Astrocyte (in vitro differentiated cells and primary cell): ENCODE results near the gene FRYL. TPM values are rescaled to one million over a fixed set of nuclear protein-coding genes. Genes with fewer than 3 reads are reported as not detected.

Experiments used
- DNase-seq: peaks from one replicate; pipeline ENCODE4 v3.0.0-alpha.2; 2010; ENCODE audit warnings: low read depth
- FAIRE-seq: peaks from 2 replicates; lab custom pipeline; 2011; peaks lifted over from hg19 to GRCh38; lab: Jason Lieb, UNC
- H2AFZ ChIP-seq: 2 replicates; pipeline ENCODE4 v1.6.0; 2012; ENCODE audit warnings: low read depth, low read length, inconsistent platforms
- H3K27ac ChIP-seq: 2 replicates; pipeline ENCODE4 v1.5.1; 2011; ENCODE audit warnings: low read depth, low read length, inconsistent platforms
- H3K27me3 ChIP-seq: 2 replicates; pipeline ENCODE4 v1.6.0; 2011; ENCODE audit warnings: low read length, inconsistent platforms; ENCODE audit not compliant: insufficient read depth
- H3K36me3 ChIP-seq: 2 replicates; pipeline ENCODE4 v1.5.1; 2011; ENCODE audit warnings: low read length, inconsistent platforms; ENCODE audit not compliant: insufficient read depth
- H3K4me1 ChIP-seq: 2 replicates; pipeline ENCODE4 v1.5.1; 2011; ENCODE audit warnings: low read length, inconsistent platforms; ENCODE audit not compliant: insufficient read depth
- H3K4me2 ChIP-seq: 2 replicates; pipeline ENCODE4 v1.6.0; 2012; ENCODE audit warnings: low read length, inconsistent platforms
- H3K4me3 ChIP-seq: 2 replicates; pipeline ENCODE4 v1.5.1; 2011; ENCODE audit warnings: low read depth, mild to moderate bottlenecking, low read length, inconsistent platforms; ENCODE audit not compliant: insufficient read depth
- H3K79me2 ChIP-seq: 2 replicates; pipeline ENCODE4 v1.6.0; 2012; ENCODE audit warnings: mild to moderate bottlenecking, low read length, inconsistent platforms; ENCODE audit not compliant: insufficient read depth
- H3K9ac ChIP-seq: 2 replicates; pipeline ENCODE4 v1.6.0; 2012; ENCODE audit warnings: mild to moderate bottlenecking, low read length, inconsistent platforms
- H3K9me3 ChIP-seq: 2 replicates; pipeline ENCODE4 v1.5.1; 2012; ENCODE audit warnings: low read depth, mild to moderate bottlenecking, low read length, inconsistent platforms; ENCODE audit not compliant: insufficient read depth
- H4K20me1 ChIP-seq: 2 replicates; pipeline ENCODE4 v1.6.0; 2012; ENCODE audit warnings: low read length, inconsistent platforms; ENCODE audit not compliant: insufficient read depth
- H3K27ac Mint-ChIP-seq: one replicate; pipeline ENCODE4 v1.8.0; 2021; ENCODE audit warnings: mild to moderate bottlenecking, mixed read lengths; ENCODE audit not compliant: unreplicated experiment
- H3K27me3 Mint-ChIP-seq: one replicate; pipeline ENCODE4 v1.8.0; 2021; ENCODE audit warnings: low read depth, mixed read lengths; ENCODE audit not compliant: unreplicated experiment
- H3K36me3 Mint-ChIP-seq: one replicate; pipeline ENCODE4 v1.8.0; 2021; ENCODE audit warnings: low read depth, mixed read lengths; ENCODE audit not compliant: unreplicated experiment
- H3K4me1 Mint-ChIP-seq: one replicate; pipeline ENCODE4 v1.8.0; 2021; ENCODE audit warnings: low read depth, mixed read lengths; ENCODE audit not compliant: unreplicated experiment
- H3K4me3 Mint-ChIP-seq: one replicate; pipeline ENCODE4 v1.8.0; 2021; ENCODE audit warnings: mild to moderate bottlenecking, moderate library complexity, mixed read lengths; ENCODE audit not compliant: unreplicated experiment
- H3K9me3 Mint-ChIP-seq: one replicate; pipeline ENCODE4 v1.8.0; 2021; ENCODE audit warnings: mild to moderate bottlenecking, mixed read lengths; ENCODE audit not compliant: unreplicated experiment
- EZH2 ChIP-seq: IDR thresholded peaks from 2 replicates; pipeline ENCODE4 v1.6.1; 2012; ENCODE audit warnings: mild to moderate bottlenecking, low read length, inconsistent platforms; ENCODE audit not compliant: insufficient read depth
- total RNA-seq: library from RNA; stranded (reverse); gene quantifications from 2 replicates; pipeline ENCODE4 v1.2.1, GENCODE V29; 2021
- TF ChIP-seq, protein P1 (sequence below): IDR thresholded peaks from 2 replicates; pipeline ENCODE4 v1.5.1; 2011; ENCODE audit warnings: low read depth, mild to moderate bottlenecking, inconsistent platforms, low read length, moderate library complexity; ENCODE audit not compliant: insufficient read depth

The FRYL gene
- total RNA-seq, 1 donor from 2014 or later, result 70.0 TPM

DNA sequence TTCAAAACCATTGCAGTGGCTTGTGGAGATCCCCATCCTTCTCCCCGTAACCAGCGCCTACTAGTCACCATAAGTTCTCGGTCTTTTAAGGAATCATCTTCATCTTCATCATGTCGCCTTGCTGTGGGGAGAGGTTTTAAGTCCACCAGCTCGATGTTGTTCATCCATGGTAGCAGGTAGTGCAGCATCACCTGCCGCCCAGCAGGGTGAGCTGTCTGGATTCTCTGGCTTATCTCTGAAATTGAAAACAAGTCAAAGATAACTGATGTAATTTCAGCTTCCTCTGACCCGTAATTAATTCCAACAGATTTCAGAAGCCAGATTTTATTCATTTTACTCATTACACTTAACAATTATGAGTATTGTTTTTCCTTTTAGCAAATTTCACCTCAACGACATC, 222.6 kb downstream of the FRYL start:
- Histone ChIP-seq H3K4me2 (no peak overlapping the region), H3K9ac (no peak overlapping the region), H3K36me3 (peaks cover 11% of the 10 kb centered on the region), H3K27ac (no peak overlapping the region), H2AFZ (no peak overlapping the region), H3K4me3 (no peak overlapping the region), H3K9me3 (no peaks in the 10 kb centered on the region), H4K20me1 (no peaks in the 10 kb centered on the region), H3K79me2 (no peaks in the 10 kb centered on the region), H3K4me1 (no peaks in the 10 kb centered on the region), H3K27me3 (no peaks in the 10 kb centered on the region)
- TF ChIP-seq, protein P1, sequence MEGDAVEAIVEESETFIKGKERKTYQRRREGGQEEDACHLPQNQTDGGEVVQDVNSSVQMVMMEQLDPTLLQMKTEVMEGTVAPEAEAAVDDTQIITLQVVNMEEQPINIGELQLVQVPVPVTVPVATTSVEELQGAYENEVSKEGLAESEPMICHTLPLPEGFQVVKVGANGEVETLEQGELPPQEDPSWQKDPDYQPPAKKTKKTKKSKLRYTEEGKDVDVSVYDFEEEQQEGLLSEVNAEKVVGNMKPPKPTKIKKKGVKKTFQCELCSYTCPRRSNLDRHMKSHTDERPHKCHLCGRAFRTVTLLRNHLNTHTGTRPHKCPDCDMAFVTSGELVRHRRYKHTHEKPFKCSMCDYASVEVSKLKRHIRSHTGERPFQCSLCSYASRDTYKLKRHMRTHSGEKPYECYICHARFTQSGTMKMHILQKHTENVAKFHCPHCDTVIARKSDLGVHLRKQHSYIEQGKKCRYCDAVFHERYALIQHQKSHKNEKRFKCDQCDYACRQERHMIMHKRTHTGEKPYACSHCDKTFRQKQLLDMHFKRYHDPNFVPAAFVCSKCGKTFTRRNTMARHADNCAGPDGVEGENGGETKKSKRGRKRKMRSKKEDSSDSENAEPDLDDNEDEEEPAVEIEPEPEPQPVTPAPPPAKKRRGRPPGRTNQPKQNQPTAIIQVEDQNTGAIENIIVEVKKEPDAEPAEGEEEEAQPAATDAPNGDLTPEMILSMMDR, result peak; percentile 22
- TF ChIP-seq EZH2, result no peak
- FAIRE-seq, result no peak
- Mint-ChIP-seq H3K4me1 (no peaks in the 10 kb centered on the region), H3K36me3 (peaks cover 21% of the 10 kb centered on the region), H3K4me3 (no peak overlapping the region), H3K9me3 (no peaks in the 10 kb centered on the region), H3K27ac (no peak overlapping the region), H3K27me3 (no peaks in the 10 kb centered on the region)
- DNase-seq, result no peak

DNA sequence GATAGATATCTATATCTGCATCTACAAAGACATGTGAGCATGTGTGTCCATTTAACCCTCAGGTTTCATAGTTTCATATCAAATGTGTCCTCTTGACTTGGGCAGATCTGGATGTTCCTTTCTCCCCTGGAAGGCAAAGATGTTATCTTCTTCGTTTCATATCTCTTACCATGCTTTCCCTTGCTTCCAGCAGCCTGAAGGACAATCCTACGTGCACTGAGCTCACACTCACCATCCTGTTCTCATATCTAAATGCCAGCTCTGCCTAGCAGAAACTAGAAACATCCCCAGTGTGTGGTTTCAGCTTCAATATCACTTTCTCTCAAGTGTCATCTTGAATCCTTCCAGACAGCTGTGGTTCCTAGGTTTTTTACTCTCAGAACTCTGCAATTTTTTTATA, 223.8 kb downstream of the FRYL start:
- TF ChIP-seq EZH2, result no peak
- TF ChIP-seq, protein P1, result no peak
- no peak overlapping the region for H3K4me2 ChIP-seq
- Mint-ChIP-seq H3K27ac (no peak overlapping the region), H3K9me3 (no peaks in the 10 kb centered on the region), H3K27me3 (no peaks in the 10 kb centered on the region), H3K4me3 (no peak overlapping the region), H3K4me1 (no peaks in the 10 kb centered on the region), H3K36me3 (peaks cover 21% of the 10 kb centered on the region)
- no peaks in the 10 kb centered on the region for H4K20me1 ChIP-seq
- H3K27me3 ChIP-seq, result no peaks in the 10 kb centered on the region
- H3K4me1 ChIP-seq, result no peaks in the 10 kb centered on the region
- peaks cover 12% of the 10 kb centered on the region for H3K36me3 ChIP-seq
- H3K4me3 ChIP-seq, result no peak overlapping the region
- H3K27ac ChIP-seq, result no peak overlapping the region
- H3K79me2 ChIP-seq, result no peaks in the 10 kb centered on the region
- DNase-seq (no peak), FAIRE-seq (no peak)
- H3K9ac ChIP-seq, result no peak overlapping the region
- no peaks in the 10 kb centered on the region for H3K9me3 ChIP-seq
- H2AFZ ChIP-seq, result no peak overlapping the region

DNA sequence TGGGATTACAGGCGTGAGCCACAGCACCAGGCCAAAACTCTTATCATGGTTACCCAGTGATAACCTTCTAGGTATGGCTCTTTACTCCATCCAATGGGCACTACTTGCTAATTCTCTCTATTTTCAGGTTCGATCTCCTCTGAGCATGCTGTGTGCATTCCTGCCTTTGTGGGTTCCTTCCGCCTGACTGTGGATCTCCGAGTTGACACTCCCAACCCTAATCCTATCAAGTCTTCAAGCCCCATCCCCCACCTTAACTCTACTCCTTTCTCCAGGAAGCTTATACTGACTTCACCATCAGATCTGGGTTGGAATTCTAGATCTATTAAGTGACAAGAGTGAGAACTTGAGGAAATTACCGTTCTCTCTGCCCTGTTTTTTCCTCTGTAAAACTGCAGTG, 225.5 kb downstream of the FRYL start:
- H4K20me1 ChIP-seq, result no peaks in the 10 kb centered on the region
- H3K4me3 Mint-ChIP-seq, result no peak overlapping the region
- H3K4me3 ChIP-seq, result no peak overlapping the region
- no peak for TF ChIP-seq EZH2
- TF ChIP-seq, protein P1, result no peak
- no peaks in the 10 kb centered on the region for H3K27me3 Mint-ChIP-seq
- no peaks in the 10 kb centered on the region for H3K4me1 ChIP-seq
- H3K9me3 ChIP-seq, result no peaks in the 10 kb centered on the region
- H3K36me3 Mint-ChIP-seq, result peaks cover 20% of the 10 kb centered on the region
- H3K27ac Mint-ChIP-seq, result no peak overlapping the region
- no peaks in the 10 kb centered on the region for H3K27me3 ChIP-seq
- H3K4me2 ChIP-seq, result no peak overlapping the region
- no peaks in the 10 kb centered on the region for H3K79me2 ChIP-seq
- H3K9me3 Mint-ChIP-seq, result no peaks in the 10 kb centered on the region
- DNase-seq, result no peak
- H3K4me1 Mint-ChIP-seq, result no peaks in the 10 kb centered on the region
- H2AFZ ChIP-seq, result no peak overlapping the region
- no peak overlapping the region for H3K9ac ChIP-seq
- H3K27ac ChIP-seq, result no peak overlapping the region
- peaks cover 26% of the 10 kb centered on the region for H3K36me3 ChIP-seq
- FAIRE-seq, result no peak
